Activated effector memory CD4-positive, alpha-beta T cell treated with anti-CD3 and anti-CD28 coated beads, Interleukin-2, amount 50 U/mL, for 16 hours (primary cell): ENCODE results near the gene RTN4.

Experiments
- DNase-seq: peaks from one replicate; pipeline ENCODE4 v3.0.0-alpha.2; 2020

Gene RTN4

DNA sequence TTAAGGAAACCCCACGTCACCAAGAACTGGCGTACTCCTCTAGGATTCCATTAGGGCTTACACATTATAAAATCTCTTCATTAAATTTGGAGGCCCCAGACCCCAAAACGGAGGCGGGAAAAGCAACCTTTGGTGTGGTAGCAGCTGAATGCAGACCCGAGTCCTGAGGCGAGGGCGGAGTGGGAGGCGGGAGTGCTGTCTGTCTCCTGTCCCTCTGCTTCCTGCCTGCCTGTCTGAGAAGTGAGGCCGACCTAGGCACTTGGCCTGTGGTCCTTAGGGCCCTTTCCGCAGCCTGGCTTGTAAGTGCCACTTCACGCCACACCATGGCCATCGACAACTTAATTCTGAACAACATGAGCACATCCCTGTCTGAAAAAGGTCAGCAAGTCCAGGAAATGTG is 102.1 kb downstream of the RTN4 start:
- no peak for DNase-seq

DNA sequence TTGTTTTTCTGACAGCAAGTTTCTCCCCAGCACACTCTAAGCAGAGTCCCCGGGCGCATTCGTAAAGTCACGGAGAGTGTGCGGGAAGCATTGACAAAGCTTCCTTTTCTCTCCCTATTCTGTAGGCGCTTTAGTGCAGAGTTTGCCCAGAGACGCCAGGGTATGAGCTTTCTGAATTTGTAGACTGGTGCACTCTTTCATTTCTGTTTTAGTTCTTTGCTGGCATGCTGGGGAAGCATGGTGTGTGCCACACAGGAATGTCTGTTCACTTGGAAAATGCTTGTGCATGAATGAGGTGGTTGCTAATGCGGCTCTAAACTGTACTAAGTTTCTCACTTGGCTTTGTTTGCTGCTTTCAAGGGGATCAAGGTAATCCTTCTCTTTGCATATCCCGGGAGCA is 102.6 kb downstream of the RTN4 start:
- DNase-seq = no peak

DNA sequence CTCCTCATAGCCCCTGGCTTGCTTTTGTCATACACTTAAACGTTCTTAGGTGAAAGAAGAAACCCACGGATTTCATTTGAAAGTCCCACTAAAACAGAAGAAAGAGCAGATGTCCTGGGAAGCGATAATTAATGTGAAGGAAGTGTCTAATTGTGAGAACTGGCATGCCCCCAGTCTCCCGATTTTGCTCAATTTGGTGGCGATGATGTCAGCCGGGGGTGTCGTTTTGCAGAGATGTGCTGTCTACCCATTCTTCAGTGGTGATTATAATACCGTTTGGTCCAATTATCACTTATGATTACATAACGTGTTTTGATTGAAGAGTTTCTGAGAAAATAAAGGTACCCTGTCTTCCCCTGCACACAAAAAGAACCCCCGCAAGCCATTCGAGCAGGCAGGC is 103.1 kb downstream of the RTN4 start:
- DNase-seq = no peak

DNA sequence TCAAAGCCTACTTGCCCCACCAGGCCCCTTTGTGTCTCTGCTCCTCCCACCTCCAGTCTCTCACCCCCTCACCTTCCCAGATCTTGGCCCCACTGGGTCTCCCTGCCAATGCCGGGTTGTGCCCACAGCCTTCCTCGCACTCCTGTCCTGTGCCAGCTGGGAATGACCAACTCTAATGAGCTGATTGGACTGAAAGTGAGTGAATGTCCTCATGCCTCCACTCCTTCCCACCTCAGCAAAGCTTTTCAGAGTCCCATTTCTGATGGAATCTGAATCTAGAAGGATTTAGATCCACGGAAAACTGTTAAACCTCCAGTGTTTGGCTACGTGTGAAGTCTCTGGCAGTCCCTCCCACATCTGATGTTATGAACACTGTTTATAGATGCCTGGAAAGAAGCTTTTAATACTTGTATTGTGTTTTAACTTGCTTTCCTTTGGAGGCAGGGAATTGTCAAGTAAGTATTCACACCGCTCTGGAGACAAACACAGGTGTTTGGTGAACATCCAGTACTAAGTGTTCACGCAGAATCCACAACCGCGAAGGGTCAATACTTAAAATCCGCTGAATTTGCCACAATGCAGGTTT is 103.9 kb downstream of the RTN4 start:
- DNase-seq = no peak

DNA sequence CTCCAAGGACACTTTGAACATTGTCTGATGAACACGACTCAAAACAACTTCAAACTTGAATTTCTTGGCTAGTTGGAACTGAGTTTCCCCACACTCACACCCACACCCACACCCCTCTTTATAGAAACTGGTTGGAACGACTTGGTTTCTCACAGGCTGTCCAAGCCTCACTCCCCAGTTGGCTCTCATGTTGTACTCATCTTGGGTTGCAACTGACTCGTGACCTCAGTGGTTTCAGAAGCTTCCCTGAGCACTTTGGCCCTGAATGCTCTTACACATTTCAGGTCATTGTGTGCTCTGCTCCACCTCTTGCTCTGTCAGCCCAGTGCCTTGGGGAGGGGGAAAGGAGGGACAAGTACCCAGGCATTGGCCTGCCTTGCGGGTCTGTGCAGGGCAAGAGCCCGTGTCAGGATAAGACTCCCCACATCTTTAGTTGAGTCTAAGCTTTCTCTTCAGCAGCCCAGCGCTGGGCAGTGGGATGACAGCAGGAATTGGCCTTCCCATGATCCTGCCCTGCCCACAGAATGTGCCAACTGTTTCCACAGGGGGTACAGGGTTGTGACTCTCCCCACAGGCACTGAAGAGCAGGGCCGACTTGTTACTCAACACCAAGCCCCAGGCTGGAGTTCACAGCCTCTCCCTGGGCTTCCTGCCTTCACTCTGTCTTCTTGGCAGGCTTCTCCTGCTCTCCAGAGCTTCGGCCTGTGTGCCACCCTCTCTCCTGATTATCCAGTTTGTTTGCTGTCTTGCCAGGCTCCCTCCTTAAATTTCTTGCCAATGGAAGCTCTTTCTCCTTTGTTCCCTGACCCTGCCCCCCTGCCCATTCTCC is 104.6 kb downstream of the RTN4 start:
- no peak for DNase-seq

DNA sequence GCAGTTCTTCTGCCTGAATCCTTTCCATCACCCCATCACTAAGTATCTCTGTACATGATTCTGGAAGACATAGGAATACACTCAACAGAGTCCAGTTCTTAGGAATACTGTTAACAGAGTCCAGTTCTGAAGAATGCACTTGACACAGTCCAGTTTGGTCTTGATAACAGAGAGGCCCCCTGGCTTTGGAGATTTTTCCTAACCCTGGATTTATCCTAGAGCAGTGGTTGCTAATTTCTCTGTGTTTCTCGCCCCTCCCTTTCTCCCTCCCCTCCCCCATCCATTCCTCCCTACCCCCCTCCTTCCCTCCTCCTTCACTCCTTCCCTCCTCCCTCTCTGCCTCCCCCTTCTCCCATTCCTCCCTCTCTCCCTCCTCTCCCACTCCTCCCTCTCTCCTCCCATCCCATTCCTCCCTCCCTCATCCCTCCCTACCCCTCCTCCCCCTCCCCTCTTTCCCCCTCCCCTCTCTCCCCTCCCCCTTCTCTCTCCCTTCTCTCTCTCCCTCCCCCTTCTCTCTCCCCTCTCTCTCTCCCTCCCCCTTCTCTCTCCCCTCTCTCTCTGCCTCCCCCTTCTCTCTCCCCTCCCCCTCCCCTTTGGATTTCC is 105.4 kb downstream of the RTN4 start:
- DNase-seq = no peak

DNA sequence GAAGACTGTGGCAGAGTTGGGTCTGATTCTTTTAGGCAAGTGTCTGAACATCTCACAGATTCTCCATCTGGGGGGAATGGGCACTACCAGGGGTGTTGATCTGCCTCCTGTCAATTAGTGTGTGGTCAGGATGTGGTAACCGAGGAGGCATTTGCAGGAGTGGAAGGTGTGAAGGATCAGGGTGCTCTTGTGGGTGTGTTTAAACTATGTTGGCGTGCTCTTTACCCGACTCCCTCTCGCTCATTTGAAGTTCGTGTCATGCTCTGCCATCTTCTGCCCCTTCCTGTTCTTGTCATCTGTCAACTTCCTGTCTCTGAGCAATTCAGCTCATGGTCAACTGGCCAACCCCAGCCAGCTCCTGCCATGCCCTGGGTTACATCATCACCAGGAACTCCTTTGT is 107.9 kb downstream of the RTN4 start:
- no peak for DNase-seq

DNA sequence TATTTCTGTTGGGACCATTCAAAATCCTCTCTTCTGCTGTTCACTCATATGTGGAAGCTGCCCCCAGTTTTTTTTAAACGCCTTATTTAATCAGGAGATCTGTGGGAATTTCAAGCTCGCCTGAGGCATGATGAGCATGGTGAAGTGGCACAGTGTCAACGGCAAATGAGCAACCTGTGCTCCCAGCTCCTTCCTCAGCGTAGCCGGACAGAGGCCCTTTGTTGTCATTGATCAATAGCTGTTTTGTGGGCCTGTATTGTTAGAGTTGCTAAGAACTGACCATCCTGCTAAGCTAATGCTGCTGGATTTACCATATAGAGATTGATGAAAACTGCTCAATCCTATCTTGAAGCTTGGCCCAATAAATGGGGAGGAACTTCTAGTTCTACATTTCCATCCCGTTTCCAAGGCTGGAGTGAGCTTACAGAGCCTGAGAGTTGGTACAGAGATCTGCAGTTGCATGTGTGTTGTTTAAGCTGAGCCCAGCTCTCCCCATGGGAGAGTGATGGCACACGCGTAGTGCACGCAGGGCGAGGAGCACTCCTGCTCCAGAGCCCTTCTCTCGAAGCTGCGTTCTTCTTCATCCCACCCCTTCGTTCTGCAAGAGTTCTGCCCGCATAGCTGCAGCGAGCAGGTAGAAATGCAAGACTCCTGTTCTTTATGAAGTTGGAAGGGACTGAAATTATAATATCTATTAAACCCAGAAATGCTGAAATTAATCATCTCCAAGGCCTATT is 108.8 kb downstream of the RTN4 start:
- no peak for DNase-seq

DNA sequence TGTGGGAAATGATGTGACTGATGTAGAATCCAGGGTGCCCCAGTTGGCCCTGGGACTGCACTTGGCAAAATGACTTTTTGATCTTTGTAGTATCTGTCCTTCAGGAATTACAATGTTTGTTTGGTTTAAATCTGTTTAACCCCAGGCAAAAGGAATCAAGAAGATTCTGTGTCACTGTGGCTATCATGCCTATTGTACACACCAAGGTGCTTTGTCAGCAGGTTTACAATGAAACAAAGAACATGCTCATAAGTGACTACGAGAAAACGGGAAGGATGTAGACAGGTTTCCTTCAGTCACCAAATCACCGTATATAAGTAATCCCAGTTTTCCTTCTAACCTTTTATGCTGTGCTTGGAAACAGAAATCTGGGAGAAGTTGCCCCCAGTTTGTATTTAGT is 109.5 kb downstream of the RTN4 start:
- DNase-seq = no peak

DNA sequence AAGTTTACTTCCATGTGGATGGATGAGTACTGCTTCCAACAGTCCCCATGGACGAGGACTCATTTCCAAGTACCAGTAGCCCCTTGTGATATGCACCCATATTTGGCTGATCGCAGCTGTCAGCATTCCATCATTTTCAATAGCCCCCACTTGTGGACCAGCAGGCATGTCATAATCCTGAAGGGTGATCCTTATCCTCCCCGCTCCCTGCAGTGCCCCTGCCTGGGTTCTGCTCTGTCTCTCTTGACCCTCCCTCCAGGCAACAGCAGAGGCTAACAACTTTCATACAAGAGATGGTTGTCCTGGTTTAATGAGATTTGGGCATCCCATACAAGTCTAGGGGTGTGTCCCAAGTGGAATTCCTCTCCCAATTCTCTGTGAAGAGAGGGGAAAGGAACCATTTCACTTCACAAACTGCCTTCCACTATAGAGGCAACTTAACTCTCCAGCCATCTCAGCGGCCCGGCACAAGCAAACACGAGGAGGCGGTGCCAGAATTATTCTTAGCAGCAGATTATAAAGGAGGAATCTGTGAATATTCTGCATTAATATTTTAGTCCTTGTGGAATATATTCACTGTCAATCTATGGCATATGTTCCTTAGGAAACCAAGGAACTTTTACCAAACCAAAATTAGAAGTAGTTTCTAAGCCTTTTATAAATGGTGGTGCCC is 110.7 kb downstream of the RTN4 start:
- DNase-seq = no peak

DNA sequence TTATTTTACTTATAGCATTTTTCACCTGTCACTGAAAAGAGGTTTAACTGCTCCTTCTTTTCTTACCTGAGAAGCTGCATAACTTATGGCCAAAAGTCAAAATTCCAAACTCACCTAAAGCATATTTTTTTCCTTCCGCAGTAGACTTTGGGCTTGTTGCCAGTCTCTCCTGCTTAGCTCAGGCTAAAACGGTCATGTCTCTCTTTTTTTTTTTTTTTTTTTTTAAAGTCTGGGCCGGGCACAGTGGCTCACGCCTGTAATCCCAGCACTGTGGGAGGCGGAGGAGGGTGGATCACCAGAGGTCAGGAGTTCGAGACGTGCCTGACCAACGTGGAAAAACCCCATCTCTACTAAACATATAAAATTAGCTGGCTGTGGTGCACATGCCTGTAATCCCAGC is 113.5 kb downstream of the RTN4 start:
- no peak for DNase-seq

DNA sequence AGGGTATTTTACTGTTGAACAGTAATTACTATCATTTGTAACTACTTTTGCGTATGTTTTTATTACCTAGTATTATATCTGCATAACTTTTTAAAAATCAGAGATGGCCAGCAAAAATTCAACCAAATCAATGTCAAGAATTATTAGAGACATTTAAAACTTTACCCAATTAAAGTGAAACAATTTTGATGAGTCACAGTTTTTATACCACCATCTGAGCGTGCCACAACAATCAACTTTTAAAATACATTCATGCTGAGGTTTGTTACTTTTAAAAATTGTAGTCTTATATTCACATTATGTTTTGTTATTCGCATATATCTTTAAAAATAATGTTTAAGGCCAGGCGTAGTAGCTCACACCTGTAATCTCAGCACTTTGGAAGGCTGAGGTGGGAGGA is 114.9 kb downstream of the RTN4 start:
- no peak for DNase-seq

DNA sequence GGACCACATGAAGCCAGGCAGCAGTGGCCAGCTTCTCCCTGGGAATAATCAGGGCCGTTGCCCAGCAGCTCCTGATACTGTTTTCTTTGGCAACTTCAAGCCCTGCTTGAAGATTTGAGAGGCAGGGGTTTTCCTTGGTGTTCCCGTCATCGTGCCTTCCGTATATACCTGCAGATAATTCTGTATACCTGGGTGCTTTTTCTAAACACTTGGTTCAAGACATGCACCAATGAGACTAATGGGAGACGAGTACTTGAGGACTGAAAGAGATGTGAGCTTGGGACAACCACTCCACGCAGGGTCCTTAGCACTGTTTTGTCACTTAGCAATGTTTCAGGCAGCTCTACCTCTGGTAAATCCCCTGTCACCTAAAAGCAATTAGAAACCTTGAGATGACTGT is 118.8 kb downstream of the RTN4 start:
- no peak for DNase-seq

DNA sequence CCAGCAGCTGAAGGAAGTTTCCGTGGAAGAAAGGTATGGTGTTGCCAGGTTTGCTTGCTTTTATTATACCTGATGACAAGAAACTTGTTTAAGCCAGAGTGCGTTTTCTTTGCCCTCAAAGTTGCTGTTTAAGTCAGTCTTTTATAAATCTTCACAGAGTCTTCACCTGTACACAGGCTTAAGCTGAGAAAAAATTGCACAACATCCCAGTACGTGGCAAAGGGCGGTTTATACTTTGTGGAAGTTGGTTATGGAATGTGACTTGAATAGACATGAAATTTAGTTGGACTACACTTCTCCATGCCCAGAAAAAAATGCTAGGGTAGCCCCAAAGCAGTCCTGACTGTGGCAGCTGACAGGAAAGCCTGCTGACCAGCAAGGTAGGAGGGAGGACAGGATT is 121.5 kb downstream of the RTN4 start:
- DNase-seq = no peak

DNA sequence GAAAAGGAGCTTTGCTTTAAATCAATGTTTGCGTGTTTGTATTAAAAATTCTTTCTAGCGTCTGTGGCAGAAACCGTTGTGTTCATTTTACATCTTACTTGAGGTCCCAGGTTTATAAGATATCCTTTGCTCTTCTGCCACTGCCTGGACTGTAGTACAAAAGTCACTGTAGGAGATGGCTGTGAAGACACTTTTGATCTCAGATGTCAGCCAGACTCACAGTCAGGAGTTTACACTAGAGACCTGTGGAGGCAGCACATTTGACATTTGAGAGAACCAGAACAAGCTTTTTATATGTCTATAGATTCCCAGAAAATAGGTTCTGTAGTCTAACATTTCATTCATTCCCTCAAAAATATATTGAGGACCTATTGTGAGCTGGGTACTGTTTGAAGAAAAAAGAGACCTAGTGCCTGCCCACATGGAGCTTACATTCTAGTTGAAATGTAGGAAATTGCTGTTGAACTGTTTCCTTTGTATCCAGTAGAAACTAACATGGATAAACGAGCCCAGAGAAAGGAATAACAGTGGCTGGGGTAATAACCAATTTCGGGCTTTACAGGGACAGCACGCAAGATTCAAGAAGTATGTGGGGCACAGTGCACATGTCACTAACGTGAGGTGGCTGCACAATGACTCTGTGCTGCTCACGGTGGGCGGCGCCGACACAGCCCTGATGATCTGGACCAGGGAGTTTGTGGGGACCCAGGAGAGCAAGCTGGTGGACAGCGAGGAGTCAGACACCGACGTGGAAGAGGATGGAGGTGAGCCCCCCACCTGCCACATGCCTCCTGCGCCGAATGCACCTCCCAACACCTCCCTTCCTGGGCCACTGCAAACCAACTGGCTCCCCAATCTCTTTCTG is 122.3 kb downstream of the RTN4 start:
- DNase-seq = no peak

DNA sequence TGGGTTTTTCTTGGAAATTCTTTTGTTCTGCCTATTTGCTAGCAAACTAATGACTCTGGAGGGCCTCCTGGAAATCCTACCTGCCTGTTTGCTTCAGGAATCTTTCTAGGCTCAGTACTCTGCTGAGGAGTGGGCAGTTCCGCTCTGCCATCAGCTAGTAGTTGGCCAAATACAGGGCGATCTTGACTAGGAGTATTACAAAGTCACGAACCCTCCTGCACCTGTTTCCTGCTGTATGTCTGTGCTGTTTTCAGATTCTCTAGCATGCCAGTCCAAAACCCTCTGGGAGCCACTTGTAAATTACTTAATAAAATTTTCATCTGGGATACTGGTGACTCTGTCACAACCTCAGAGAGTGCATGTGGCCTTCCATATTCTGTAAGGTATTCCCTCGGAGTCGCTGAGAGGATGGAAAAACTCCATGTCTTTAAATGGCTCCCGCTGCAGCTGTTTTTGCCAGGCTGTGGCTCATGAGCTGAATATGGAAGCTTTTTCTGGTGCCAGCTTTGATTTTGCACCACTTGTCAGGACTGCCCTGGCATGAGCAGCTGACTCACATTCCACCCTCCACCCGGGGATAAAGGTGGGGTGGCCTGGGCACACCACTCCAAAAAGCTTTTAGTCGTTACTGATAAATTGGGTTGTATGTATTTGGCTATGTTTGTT is 123.0 kb downstream of the RTN4 start:
- no peak for DNase-seq

DNA sequence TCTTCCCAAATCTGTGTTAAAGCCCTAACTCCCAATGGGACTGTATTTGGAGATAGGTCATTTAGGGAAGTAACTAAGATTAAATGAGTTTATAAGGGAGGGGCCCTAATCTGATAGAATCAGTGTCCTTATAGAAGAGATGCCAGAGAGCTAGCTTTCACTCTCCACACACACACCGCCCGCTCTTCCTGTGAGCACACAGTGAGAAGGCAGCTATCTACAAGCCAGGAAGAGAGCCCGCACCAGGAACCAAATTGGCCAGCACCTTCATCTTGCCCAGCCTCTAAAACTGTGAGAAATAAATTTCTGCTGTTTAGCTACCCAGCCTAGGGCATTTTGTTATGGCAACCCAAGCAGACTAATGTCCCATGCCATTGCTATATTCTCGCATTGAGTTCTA is 125.2 kb downstream of the RTN4 start:
- no peak for DNase-seq

DNA sequence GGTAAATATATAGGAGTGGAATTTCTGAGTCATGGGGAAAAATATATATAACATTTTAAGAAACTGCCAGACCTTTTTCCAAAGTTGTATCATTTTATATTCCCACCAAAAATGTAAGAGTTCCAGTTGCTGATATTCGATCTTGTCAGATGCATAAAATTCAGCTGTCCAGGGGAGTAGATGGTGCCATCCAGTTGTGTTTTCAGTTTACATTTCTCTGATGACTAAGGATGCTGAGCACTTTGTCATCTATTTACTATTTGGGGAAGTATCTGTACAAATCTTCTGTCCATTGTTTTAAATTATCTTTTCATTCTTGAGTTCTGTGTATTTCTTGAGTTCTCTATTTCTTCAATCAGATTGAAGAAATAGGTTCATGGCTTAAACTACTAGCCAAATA is 126.1 kb downstream of the RTN4 start:
- no peak for DNase-seq
